HG02571 (cell line): ENCODE data around the gene GTF3A.
"Not testable (repeated sequence)": the region's sequence is repeated elsewhere in the genome, so short reads cannot be mapped to it uniquely, and the experiment has no call there.

ENCODE experiments used
- ATAC-seq: cut with Tn5 transposase; IDR thresholded peaks from one replicate; pipeline ENCODE4 v1.9.1; 2021; ENCODE audit warnings: mild to moderate bottlenecking, moderate library complexity; ENCODE audit not compliant: unreplicated experiment

Gene GTF3A

DNA sequence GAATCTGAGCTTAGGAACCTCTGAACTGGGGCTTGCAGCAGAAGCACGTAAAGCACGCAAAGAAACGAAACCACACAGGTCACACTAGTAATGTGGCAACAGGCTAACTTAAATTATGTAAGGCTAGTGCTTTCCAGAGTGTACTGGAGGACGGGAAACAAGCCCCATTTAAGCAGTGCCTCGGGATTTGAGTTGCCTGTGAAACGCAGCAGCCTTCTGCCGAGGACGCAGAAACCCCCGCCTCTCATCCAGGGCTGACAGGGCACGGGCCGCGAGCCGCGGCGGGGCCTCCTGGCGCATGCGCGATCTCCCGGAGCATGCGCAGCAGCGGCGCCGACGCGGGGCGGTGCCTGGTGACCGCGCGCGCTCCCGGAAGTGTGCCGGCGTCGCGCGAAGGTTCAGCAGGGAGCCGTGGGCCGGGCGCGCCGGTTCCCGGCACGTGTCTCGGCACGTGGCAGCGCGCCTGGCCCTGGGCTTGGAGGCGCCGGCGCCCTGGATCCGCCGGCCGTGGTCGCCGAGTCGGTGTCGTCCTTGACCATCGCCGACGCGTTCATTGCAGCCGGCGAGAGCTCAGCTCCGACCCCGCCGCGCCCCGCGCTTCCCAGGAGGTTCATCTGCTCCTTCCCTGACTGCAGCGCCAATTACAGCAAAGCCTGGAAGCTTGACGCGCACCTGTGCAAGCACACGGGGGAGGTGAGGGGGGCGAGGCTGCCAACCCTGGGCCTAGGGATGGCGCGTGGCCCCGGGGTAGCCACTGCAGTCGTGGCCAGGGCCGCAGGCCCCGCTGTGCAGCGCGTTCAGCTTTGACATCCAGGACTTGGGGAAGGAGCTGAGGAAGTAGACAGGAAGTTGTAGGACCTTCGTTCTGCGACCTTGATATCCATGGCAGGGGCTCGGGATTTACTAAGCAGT, at the start of gene GTF3A:
Gene GTF3A (plus strand): TSS at position 374 of the 912 bp plus-strand sequence.
- ATAC-seq: peak; percentile 71

DNA sequence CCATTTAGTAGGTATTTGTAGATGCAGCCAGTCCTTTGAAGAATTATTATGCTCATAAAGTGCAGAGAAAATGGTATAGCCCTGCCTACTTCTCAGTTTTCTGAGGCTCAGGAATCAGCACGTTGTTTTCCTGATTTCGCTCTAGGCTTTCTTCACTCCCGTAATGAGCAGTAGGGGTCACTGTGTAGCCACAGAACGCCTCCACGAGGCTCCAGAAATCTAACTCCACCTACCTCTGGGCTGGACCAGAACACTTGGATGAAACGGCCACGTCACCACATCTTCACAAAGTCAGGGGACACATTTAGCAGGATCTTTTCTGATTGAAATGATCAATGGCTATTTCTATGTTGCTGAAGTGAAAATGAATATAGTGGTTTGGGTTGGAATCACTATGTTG, 49.8 kb upstream of the GTF3A start:
- no peak for ATAC-seq

DNA sequence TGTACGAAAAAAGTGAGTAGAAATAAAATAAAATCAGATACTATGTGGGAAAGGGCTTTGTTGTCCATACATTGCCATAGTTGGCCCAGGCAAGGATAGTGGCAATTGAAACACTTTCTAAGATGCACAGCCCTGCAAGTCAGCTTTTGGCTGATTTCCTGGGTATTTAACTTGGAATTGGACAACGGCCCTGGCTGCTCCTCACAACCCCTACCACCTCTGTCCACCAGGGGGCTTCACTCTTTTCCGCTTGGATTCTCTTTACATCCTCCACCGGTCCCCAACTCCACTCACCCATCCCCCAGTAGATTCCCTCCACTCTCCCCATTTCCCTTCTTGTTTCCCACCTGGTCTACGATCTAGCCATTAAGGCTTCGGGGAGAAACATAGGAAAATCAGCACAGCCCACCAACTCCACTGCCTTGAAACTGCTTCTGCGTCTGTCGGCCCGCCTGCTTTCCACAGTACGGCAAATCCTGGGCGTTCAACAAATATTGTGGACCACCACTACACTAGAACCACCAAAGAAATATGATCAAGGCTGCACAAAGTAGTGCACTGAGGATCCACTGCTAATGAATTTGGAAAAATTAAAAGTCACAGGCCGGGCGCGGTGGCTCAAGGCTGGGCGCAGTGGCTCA, 48.6 kb upstream of the GTF3A start:
- no peak for ATAC-seq

DNA sequence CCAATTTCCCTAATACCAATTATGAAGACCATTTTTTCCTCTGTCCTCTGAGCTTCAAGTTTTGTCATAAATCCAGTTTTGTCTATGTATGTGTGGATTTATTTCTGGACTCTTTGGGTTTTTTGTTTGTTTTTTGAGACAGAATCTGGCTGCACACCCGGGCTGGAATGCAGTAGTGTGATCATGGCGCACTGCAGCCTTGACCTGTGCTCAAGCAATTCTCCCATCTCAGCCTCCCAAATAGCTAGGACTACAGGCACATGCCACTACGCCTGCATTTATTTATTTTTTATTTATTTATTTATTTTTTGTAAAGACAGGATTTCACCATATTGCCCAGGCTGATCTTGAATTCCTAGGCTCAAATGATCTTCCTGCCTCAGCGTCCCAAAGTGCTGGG, 45.3 kb upstream of the GTF3A start:
- ATAC-seq: no peak

DNA sequence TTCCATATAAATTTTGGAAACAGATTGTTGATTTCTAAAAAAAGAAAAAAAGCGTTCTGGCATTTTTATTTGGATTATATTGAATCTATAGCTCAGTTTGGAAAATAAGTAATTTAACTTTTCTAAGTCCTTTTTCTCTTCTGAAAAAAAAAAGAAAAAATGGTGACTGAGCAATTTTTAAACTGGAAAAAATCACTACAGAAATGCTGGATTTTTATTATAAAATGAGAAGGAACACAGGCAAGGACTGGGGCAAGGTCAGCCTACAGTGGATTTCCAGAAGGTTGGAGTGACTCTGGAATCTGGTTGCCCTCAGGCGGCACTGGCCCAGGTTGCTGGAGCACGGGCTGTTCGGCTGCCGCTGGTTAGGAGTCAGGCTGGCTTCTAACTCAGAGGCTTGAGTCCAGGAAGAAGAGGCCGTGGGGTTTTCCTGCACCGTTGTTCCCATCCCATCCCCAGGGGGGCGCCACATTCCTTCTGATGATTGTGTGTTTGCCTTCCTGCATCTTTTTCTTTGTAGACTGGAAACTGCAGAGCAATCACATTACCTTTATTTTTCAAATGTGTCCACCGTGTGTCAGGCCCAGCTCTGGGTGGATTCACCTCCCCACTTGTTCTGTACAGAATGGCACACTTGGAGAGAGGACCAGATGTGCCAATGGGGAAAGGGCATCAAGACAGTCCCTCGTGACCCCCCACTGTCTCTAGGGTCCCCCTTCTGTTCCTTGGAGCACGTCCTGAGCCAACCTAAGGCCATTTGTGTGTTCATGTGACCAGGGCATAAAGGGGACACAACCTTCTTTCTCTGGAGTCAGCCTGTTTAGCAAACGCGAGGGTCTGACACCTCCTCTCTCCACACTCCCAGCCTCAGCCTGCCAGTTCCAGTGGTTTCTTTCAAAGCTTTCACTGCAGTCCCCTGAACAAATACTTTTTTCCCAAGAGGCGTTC, 44.5 kb upstream of the GTF3A start:
- ATAC-seq: no peak

DNA sequence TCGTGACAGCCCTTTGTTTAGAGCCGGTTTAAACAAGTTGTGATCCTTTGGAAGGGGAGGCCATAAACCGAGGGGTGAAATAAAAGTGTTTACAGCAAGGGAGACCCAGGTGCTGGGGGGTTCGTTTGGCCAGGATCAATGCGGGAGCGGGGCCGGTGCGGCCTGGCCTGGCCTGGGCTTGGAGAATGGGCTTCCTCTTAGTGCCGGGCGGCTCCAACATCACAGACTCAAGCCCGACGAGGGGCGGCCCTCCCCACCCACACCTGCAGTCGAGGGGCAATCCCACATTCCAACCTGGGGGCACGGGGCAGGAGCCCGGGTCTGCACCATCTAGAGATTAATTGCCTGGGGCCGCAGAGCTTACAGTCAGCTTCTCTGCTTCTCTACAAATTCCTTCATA, 42.8 kb upstream of the GTF3A start:
- no peak for ATAC-seq

DNA sequence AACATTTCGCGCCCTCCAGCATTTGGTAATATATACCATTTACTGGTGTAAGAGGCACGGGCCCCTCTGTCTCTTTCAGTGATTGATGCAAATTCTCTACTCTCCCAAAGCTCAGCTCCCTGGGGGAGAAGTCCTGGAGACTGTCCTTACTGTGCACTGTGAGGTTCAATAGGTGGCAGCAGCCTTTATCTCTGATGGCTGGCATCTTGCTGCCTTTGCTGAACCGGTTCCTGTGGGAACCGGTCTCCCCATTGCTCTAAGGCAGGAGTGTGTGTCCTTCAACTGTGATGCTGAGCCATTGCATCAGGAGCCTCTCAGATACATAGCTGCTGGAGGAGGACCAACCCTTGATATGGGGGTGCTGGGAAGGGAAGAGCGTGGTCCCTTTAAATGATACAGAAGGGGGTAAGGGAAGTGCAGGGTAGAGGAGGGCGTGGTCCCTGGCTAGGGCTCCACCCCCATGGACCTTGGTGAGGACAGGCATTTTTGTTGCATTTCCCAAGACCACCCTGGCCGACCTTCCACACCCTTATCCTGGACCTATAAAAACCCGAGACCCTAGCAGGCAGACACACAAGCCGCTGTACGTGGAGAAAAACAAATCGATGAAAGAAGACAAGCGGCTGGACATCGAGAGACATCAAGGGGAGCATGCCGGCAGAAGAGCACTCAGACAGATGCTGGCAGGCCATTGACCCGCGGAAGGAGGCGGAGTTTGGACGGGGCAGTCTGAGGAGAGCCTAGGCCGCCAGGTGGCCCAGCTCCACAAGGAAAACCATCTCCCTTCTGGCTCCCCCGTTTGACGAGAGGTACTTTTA, 41.1 kb upstream of the GTF3A start:
- no peak for ATAC-seq

DNA sequence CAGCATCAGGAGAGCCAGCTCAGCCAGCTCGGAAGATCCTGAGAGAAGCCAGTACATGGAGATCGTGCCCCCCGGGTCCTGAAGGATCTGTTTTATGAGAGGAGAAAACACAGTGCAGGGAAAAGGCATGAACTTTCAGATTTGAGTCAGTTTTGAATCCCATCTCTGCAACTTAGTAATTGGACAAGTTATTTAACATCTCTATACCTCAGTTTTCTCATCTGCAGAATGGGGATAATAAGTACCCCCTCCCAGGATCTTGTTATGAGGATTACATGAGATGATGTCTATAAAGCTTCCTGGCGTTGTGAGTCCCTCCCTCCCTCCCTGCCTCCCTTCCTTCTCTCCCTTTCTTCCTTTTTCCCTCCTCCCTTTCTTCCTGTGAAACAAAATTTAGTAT, 40.1 kb upstream of the GTF3A start:
- no peak for ATAC-seq

DNA sequence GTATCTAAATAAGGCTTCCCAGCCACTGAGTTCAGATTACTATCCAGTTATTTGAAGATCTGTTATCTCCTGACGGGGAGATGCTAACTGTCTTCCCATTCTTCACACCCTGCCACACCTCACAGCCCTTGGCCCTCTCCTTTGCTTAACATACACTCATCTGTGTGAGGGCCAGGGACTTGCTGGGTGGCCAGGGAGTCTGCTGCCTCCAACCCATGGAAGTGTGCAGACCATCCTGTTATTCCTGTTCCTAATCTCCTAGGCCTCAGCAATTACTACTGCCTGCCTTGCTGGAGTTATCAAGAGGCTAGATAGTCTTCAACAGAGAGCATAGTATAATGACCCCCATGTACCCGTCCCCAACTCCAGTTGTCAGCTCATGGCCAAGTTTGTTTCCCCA, 36.2 kb upstream of the GTF3A start:
- no peak for ATAC-seq

DNA sequence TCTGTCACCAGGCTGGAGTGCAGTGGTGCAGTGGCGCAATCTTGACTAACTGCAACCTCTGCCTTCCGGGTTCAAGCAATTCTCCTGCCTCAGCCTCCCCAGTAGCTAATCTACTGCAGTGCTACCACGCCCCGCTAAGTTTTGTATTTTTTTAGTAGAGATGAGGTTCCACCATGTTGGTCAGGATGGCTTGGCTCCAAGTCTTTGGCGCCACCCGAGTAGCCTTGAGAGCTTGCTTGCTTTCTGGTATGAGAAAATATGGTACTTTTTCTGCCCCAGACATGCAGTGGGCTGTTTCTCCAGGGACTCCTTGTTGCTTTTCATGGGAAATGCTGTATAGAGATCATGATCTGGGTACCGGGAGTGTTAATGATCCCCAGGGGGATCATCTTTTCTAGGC, 34.5 kb upstream of the GTF3A start:
- no peak for ATAC-seq

DNA sequence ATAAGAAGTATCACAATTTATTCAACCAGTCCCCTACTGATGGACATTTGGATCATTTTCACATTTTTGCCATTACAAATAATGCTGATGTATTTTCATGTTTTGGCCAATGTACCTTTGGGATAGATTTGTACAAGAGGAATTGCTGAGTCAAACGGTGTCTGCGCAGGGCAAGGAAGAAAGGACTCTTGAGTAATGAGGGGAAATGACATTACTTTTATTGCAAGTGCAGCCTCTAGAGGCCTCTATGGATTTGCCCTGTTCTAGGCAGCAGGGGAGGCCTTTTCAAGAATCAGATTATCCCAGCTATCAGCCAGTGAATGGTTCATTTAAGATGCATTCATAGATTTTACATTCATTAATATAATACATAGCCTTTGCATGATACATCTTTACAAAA, 32.9 kb upstream of the GTF3A start:
- ATAC-seq: no peak

DNA sequence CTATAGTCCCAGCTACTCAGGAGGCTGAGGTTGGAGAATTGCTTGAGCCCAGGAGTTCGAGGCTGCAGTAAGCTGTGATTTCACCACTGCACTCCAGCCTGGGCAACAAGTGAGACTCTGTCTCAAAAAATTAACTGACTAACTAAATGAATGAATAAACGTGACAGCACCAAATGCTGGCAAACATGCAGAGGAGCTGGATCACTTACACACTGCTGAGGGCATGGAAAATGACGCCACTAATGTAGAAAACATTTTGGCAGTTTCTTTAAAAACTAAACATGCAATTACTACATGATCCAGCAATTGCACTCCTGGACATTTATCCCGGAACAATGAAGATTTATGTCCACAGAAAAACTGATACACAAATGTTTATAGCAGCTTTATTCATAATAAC, 31.3 kb upstream of the GTF3A start:
- ATAC-seq: no peak

DNA sequence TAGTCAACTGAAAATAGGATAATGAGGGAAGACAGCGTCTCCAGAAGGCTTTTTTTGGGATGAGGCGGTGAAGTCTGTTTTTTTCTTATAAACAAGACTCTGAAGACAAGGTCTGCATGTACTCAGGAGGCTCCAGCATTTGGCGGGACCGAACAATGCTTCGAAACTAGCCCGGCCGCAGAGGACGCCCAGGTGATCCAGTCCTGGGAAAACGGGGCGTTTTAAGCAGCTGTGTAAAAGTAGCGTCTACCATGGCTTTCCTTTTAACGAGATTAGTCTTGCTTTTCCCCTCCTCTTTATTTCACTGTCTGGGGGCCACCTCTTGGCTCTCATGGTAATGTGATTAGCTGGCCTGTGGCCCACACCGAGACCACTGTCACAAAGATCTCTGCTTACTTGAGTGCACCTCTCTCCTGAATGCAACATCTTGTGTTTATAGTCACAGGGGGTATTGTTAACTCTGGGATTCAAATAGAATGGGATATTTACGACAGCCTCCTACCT, 29.4 kb upstream of the GTF3A start:
- no peak for ATAC-seq

DNA sequence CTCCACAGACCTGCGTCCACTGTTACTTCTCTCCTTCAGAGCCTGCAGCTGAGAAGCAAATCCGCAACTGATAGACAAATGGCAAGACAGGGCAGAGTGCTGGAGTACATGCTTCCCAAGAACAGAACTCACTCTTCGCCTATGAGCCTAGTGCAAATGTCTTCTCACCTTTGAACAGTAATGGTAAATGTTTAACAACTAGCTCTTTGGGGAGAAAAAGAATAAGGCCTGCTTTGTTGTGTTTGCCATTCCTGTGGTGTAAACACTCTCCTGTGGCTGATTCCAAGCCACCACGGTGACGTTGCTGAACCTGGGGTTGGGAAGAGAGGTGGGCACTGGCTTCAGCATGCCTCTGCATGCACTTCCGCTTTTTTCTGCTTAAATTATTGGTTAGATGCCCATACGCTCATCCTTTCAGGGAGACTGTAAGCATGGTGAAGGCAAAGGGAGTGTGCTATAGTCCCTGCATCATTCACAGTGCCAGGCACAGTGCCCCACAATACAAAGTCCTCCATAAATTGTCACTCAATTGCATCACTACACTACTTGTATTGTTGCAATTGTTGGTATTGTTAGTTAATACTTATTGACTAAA, 28.1 kb upstream of the GTF3A start:
- no peak for ATAC-seq

DNA sequence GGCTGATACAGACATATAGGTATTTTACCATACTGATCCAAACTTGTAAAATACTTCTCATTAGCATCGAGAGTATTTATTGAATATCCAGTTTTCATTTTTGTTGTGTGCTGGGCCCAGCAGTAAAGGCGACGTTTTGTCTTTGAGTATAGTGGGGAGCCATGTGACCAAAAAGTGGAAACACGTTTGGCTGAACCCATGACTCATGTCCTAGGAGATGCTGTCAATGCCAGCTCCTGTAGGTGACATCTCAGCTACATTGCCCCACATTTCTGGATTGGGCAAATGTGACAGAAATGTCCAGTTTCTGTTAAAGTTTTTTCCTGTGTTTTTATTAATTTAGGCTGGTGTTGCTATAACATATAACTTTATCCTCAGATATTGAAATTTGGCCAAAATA, 26.1 kb upstream of the GTF3A start:
- ATAC-seq: no peak

DNA sequence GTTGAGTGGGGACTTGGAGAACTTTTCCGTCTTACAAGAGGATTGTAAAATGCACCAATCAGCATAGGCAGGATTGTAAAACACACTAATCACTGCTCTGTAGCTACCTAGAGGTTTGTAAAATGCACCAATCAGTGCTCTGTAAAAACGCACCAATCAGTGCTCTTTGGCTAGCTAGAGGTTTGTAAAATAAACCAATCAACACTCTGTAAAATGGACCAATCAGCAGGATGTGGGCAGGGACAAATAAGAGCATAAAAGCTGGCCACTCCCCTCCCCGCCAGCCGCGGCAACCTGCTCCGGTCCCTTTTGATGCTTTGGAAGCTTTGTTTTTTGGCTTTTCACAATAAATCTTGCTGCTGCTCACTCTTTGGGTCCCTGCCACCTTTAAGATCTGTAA, 24.0 kb upstream of the GTF3A start:
- ATAC-seq: not testable (repeated sequence)

DNA sequence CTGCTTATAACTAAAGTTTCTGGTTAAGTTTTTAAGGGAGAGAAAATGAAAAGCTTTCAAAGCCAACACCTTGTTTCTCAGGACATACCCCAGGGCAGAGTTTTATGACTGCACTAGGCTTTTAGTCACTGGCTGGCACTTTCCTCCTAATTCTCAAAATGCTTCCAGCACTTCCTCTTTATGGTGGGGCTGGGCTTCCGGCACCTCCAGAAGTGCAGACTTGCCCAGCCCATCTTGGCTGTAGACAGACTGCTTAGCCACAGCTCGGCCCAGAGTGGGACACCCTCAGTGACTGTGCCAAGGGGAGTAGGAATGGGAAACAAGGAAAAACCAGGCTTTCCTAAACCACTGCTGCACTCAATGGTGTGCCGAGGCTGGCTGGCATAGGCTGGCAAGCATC, 23.2 kb upstream of the GTF3A start:
- ATAC-seq: no peak

DNA sequence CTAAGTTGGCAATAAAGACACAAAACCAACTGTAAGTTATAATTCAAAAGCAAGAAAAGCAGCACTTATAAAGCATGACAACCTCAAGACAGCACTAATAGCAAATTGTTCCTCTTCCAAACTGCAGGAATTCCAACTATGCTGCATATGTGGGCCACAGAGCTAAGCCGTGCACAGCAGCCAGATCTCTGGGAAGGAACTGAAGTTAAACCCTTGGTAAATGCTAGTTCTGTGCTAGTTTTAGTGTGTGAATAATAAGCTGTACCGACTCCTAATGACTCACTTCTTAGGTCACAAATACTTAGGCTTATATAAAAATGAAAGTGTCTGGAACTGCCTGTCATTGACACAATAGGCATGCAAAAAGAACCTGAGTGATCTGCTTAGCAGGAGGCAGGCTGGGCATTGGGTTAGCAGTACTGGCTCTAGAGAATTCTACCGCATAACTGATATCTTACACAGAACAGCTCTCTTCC, 21.2 kb upstream of the GTF3A start:
- no peak for ATAC-seq

DNA sequence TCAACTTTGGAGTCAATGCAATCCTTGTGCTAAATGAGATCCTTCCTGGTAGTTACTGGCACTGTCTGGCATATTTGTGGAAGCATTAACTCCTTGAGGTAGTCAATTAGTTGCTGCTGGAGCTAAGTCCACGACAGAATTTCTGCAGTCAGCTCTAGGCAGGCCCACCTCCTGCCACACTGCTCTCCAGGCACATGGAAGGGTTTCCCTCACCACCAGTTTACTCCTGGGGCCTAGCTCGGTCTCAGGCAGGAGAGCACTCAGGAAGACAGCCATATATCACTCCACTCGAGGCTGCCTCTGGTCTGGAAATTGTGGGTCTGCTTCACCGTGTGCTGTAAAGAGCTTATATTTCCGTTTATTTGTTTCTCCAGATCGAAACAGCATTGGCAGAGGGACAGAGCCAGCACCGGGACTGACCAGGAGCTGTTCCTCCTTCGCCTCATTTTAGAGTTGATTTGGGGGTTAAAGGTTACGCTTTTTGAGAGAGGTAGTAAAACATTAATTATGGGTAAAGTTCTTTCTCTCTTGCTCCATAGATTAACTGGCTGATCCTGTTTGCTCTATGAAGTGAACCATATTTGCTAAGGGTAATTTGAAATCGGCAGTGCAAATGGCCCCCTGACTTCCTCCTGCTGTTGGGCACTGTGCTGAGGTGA, 20.6 kb upstream of the GTF3A start:
- no peak for ATAC-seq
